MM.1S (cell line): ENCODE results near the gene GALNT15.

Experiments used
- EZH2 ChIP-seq: fragments of 300-600 bp; sonication (generic); optimal IDR thresholded peaks from 2 replicates; pipeline ENCODE3; 2017; ENCODE audit warnings: low read depth, mild to moderate bottlenecking, antibody characterized with exemption, low read length, mixed read lengths
- EZH2phosphoT487 ChIP-seq: fragments of 300-600 bp; sonication (generic); IDR thresholded peaks from 2 replicates; pipeline ENCODE4 v1.6.1; 2018; ENCODE audit warnings: antibody characterized with exemption, low read length
- TF ChIP-seq, protein P1 (sequence below): fragments of 300-600 bp; sonication (generic); IDR thresholded peaks from 2 replicates; pipeline ENCODE4 v1.5.1; 2016; ENCODE audit warnings: antibody characterized with exemption, low read length, mixed read lengths

DNA sequence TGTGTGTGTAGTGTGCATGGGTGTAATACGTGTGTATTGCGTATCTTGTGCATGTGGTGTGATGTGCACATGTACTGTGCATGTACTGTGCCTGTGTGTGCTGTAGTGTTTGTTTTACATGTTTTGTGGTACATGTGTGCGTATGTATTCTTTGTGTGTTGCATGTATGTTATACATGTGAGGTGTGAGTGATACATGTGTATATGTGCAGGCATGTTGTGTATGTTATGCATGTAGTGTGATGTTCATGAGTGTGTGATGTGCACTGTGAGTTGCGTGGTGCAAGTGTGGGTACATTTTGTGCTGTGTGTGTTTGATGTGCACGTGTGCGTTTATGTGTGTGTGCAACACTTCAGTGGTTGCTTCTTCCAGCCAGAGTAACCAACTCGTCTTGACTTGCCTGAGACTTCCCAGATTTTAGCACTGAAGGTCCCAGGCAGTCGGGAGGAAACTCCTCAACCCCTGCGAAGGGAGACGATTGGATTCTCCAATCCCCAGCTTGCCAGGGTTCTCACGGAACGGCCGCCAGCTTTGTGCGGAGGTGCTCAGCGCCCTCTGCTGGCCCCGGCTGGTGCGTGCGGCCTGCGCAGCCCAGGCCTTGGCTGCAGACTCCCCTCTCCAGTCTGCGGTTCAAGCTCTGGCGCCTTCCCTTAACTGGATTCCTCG lies 3.6 kb downstream of the GALNT15 start:
- TF ChIP-seq, protein P1, sequence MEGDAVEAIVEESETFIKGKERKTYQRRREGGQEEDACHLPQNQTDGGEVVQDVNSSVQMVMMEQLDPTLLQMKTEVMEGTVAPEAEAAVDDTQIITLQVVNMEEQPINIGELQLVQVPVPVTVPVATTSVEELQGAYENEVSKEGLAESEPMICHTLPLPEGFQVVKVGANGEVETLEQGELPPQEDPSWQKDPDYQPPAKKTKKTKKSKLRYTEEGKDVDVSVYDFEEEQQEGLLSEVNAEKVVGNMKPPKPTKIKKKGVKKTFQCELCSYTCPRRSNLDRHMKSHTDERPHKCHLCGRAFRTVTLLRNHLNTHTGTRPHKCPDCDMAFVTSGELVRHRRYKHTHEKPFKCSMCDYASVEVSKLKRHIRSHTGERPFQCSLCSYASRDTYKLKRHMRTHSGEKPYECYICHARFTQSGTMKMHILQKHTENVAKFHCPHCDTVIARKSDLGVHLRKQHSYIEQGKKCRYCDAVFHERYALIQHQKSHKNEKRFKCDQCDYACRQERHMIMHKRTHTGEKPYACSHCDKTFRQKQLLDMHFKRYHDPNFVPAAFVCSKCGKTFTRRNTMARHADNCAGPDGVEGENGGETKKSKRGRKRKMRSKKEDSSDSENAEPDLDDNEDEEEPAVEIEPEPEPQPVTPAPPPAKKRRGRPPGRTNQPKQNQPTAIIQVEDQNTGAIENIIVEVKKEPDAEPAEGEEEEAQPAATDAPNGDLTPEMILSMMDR = peak; percentile 97
- TF ChIP-seq EZH2 (no peak), EZH2phosphoT487 (no peak)
